IPS-18c (cell line): ENCODE data around the gene SHOX.

Source experiments
- H3K4me3 ChIP-seq: 2 replicates; pipeline ENCODE4 v1.7.0; 2013; ENCODE audit warnings: low read depth, mild to moderate bottlenecking, low read length, moderate library complexity; ENCODE audit not compliant: insufficient read depth
- H3K9me3 ChIP-seq: one replicate; pipeline ENCODE4 v1.6.1; 2013; ENCODE audit warnings: mild to moderate bottlenecking, low read length, moderate library complexity; ENCODE audit not compliant: control insufficient read depth, insufficient read depth

The SHOX gene

DNA sequence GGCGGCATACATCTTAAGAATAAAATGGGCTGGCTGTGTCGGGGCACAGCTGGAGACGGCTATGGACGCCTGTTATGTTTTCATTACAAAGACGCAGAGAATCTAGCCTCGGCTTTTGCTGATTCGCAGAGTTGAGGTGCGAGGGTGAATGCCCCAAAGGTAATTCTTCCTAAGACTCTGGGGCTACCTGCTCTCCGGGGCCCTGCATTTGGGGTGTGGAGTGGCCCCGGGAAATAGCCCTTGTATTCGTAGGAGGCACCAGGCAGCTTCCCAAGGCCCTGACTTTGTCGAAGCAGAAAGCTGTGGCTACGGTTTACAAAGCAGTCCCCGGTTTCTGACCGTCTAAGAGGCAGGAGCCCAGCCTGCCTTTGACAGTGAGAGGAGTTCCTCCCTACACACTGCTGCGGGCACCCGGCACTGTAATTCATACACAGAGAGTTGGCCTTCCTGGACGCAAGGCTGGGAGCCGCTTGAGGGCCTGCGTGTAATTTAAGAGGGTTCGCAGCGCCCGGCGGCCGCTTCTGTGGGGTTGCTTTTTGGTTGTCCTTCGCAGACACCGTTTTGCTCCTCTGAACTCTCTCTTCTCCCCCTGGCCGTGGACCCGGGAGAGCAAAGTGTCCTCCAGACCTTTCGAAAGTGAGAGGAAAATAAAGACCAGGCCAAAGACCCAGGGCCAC lies 1.9 kb downstream of the SHOX start:
- peaks cover 25% of the 10 kb centered on the region for H3K9me3 ChIP-seq
- H3K4me3 ChIP-seq = no peak overlapping the region

DNA sequence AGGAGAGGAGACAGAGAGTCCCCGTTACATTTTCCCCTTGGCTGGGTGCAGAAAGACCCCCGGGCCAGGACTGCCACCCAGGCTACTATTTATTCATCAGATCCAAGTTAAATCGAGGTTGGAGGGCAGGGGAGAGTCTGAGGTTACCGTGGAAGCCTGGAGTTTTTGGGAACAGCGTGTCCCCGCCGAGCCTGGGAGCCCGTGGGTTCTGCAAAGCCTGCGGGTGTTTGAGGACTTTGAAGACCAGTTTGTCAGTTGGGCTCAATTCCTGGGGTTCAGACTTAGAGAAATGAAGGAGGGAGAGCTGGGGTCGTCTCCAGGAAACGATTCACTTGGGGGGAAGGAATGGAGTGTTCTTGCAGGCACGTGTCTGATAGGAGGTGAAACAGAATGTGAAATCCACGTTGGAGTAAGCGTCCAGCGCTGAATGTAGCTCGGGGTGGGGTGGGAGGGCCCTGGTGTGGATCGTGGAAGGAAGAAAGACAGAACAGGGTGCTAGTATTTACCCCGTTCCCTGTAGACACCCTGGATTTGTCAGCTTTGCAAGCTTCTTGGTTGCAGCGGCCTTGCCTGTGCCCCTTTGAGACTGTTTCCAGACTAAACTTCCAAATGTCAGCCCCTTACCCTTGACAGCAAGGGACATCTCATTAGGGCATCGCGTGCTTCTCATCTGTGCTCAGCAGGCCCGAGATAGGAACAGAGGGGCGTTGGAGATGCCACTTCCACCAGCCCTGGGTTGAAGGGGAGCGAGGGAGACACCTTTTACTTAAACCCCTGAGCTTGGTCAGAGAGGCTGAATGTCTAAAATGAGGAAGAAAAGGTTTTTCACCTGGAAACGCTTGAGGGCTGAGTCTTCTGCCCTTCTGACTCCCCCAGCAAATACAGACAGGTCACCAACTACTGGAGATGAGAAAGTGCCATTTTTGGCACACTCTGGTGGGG lies 2.7 kb downstream of the SHOX start:
- H3K4me3 ChIP-seq = no peak overlapping the region; the same call in 1 of the 2 replicates
- H3K9me3 ChIP-seq = peaks cover 18% of the 10 kb centered on the region

GRCh38 chrX:633985-634958 lies 3.7 kb downstream of the SHOX start:
- no peak overlapping the region; the same call in 1 of the 2 replicates for H3K4me3 ChIP-seq
- peaks cover 16% of the 10 kb centered on the region for H3K9me3 ChIP-seq

GRCh38 chrX:635428-636090 lies 5.0 kb downstream of the SHOX start:
- Histone ChIP-seq H3K4me3 (peak overlapping the region; percentile 28; the same call in 1 of the 2 replicates), H3K9me3 (peaks cover 20% of the 10 kb centered on the region)

GRCh38 chrX:636981-637659 lies 6.5 kb downstream of the SHOX start:
- Histone ChIP-seq H3K4me3 (no peak overlapping the region), H3K9me3 (peaks cover 29% of the 10 kb centered on the region)

- H3K9me3 ChIP-seq = peaks cover 31% of the 10 kb centered on the region
- no peak overlapping the region for H3K4me3 ChIP-seq
These were observed 7.3 kb downstream of the SHOX start for GRCh38 chrX:637660-638481.

DNA sequence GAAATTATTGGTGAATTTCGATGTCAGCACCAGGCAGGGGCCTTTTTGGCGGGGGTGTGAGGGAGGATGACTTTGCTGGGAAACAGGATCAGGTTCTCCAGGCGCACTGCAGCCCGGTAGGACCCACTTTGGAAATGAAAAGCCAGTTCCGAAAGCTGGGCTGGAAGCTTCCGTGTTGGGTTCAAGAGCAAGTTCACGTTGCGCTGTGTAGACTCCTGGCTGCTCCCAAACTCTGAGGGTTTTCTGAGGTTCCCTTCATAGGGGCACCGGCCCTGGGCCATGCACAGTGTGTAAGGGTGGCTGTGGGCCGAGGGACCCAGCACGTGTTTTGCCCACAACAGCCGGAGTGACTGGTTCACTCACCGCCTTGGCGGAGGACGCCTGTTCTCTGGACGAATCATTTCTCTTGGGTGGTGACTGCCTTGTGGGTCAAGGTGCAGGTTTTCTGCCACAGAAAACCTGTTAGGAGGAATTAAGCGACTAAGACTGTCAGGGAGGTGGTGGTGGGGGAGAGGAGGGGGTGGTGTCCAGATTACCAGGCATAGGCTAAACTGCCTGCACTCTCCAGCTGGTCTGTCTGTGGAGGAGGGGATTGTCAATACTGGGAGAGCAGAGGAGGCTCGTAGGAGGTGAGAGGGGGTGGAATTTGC lies 8.0 kb downstream of the SHOX start:
- H3K9me3 ChIP-seq = peaks cover 35% of the 10 kb centered on the region
- no peak overlapping the region for H3K4me3 ChIP-seq

GRCh38 chrX:639151-639550 lies 8.6 kb downstream of the SHOX start:
- peaks cover 31% of the 10 kb centered on the region for H3K9me3 ChIP-seq
- H3K4me3 ChIP-seq = no peak overlapping the region

GRCh38 chrX:640641-641040 lies 10.1 kb downstream of the SHOX start:
- Histone ChIP-seq H3K9me3 (peaks cover 28% of the 10 kb centered on the region), H3K4me3 (no peak overlapping the region)

DNA sequence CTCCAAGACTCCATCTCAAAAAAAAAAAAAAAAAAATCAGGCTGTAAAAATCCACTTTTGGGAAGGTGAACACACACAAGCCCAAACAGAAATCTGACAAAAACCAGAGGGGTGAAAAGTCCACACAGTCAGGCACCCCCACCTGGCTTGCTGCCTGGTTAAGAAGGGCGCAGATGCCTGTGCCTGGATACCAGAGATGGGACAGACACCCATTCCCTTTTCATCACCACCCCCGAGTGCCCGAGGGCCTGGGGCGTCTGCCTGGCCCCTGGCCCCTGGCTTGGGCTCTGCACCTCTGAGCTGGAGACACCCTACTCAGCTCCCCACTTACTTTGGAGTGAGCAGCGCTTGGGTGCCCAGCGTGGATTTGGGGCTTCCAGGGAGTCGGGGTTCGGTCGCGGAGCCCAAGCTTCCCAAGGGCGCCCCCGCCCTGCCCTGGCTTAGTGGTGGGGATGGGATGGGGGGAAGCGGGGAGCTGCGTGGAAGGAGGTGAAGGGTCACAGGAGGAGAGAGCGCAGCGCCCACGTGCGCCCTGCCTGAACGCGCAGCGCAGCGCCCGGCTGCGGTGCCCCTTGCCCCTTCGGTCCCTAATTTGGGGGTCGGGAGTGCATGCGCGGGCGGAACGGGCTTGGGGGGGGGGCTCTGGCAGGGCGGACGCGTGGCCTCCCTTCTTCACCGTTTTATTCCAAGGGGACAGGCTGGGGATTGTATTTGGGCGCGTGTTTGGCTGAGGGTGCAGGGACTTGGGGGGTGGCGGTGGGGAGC lies 11.3 kb downstream of the SHOX start:
- Histone ChIP-seq H3K4me3 (peak overlapping the region; percentile 9; the same call in 1 of the 2 replicates), H3K9me3 (peaks cover 26% of the 10 kb centered on the region)

DNA sequence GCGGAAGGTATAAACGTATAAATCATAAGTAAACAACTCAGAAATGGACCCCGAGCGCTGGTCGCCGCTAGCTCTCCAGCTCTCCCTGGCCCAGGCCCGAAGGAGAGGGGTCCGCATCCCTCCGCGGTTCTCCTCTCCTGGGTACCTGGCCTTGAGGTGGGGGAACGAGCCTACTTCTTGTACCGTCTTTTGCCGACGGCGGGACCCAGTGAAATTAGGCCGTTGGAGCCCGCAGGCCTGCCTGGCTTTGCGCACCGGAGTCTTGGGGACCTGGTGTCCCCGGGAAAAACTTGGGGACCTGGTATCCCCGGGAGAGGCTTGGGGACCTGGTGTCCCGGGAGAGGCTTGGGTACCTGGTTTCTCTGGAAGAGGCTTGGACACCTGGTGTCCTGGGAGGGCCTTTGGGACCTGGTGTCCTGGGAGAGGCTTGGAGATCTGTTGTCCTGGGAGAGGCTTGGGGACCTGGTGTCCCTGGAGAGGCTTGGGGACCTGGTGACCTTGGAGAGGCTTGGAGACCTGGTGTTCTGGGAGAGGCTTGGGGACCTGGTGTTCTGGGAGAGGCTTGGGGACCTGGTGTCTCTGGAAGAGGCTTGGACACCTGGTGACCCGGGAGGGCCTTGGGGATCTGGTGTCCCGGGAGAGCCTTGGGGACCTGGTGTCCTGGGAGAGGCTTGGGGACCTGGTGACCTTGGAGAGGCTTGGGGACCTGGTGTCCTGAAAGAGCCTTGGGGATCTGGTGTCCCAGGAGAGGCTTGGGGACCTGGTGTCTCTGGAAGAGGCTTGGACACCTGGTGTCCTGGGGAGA lies 12.0 kb downstream of the SHOX start:
- Histone ChIP-seq H3K9me3 (peaks cover 26% of the 10 kb centered on the region), H3K4me3 (0 out of 2 replicates have a peak overlapping the region, but pooled peaks have one; percentile 9)

- H3K9me3 ChIP-seq = peaks cover 26% of the 10 kb centered on the region
- H3K4me3 ChIP-seq = no peak overlapping the region
These were observed 12.6 kb downstream of the SHOX start for GRCh38 chrX:643241-643595.

DNA sequence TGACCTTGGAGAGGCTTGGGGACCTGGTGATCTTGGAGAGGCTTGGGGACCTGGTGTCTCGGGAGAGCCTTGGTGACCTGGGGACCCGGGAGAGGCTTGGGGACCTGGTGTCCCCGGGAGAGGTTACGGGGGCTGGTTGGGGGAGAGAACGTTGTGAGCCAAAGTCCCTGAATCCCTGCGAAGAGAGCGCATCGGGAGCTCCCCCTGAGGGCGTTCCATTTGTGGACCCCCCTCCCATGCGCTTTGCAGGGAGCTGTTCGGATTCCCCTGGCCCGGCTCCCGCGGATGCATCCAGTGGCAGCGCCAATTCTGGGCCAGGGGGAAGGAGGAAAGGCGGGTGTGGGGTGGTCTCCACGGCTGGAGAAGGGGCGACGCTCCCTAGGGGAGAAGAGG lies 13.3 kb downstream of the SHOX start:
- Histone ChIP-seq H3K9me3 (peaks cover 26% of the 10 kb centered on the region), H3K4me3 (no peak overlapping the region; the same call in 1 of the 2 replicates)
